ENCODE data around the gene SUMO1.
"Not testable (repeated sequence)": the region's sequence is repeated elsewhere in the genome, so short reads cannot be mapped to it uniquely, and the experiment has no call there.

SUMO1 gene

DNA sequence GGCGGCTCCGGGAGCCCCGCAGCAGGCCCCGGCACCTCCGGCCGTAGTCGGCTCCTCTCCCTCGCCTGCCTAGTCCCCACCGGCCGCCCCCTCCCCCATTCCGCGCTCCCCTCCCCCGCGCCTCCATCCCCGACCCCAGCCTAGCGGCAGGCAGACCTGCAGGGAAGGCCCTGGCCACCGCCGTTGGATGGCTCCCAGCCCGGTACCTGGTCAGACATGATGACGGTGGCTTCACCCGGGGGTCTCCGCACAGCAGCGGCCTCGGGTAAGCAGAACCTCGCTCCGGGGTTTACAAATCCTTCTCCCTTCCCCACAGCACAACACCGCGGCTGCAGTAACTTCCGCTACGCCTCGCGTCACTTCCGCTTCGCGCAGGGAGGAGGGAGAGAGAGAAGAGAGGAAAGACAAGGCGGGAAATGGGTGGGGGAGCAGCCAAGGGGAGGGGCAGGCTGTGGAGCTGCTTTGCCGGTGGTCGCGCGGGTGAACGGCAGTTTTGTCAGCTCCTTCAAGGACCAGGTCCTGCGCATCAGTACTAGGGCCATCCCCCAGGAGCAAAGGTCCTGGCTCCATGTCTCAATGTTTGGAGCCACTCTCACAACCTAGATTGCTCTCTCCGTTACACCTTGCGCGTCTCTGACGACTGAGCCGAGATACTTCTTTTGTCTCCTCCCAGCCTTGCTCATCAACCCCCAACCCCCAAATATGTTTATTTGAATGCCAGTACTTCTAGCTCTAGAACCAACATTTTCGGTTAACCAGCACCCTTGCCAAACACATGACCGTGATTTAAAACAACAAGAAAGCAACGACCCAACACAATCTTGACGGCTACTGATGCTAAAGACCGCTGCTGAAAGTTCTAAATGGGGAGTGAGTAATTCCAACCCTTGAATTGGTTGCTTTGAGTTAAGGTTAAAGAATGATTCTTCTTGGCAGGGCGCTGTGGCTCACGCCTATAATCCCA, at the start of gene SUMO1:
TSS of gene SUMO1 (minus strand) at position 364 of the 964 bp plus-strand sequence. CDS start at position 218, 146 bp downstream.
- peak; percentile 41 for FAIRE-seq

DNA sequence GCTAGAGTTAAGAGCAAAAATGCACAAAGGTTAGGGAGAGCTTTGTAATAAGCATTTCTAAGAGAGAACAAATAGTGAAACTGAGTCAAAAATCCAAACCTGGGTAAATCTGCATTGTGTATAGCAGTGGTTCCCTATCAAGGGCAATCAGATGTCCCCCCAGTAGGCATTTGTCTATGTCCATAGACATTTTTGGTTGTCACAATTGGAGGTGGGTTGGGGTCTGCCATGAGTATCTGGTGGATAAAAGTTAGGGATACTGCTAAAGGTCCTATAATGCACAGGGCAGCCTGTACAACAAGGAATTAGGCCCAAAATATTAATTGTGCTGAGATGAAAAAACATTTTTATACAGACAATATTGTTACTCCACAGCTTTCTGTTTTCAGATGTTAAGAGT, 48.2 kb upstream of the SUMO1 start:
- FAIRE-seq = no peak

DNA sequence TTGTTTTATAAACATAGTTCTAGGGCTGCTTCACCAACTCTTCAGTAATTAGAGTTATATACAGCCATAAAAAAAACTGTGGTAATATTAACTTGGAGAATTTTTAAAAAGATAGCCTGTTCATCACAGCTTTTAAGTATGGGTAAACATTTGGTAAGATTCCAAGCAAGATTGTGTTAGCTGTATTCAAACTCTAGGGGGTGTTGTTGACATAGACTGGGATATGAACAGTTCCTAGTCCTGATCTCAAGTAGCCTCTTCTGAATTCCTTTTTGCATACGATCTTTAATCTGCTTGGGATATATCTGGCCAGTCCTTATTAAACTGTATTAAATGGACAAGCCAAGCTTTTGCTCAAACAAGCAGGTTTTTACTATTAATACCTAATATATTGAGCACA, 40.5 kb upstream of the SUMO1 start:
- FAIRE-seq = peak; percentile 69

DNA sequence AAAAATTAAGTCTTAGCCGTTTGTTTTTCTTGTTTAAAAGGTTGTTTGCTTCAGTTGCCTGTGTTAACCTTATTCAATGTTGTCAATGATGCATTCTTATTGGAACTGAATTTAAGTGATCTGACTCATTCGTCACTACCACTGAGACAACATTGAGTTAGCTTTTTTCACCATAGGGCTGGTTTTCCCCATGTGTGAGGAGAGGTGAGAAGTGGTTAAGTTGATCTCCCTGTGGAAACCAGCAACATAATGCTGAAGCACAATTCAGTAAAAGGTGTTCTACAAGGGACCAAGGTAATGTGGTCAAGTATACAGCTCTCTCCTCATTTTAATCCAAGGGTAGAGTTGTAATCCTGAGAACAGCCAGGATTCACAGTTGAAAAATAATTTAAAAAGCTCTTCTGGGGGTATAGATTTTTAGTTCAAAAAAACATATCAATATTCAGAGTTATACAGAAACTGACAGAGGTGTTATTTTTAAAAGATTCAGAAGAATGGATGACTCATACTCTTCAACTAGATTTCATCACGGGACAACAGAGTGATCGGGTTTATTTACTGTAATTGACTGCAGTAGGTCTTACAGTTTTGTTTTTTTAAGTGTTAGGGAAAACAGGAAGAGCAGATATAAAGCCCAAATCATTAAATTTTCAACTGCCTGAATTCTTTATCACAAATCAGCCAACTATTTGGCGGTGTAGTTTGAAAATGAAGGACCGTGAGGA, 39.8 kb upstream of the SUMO1 start:
- FAIRE-seq = peak; percentile 17

DNA sequence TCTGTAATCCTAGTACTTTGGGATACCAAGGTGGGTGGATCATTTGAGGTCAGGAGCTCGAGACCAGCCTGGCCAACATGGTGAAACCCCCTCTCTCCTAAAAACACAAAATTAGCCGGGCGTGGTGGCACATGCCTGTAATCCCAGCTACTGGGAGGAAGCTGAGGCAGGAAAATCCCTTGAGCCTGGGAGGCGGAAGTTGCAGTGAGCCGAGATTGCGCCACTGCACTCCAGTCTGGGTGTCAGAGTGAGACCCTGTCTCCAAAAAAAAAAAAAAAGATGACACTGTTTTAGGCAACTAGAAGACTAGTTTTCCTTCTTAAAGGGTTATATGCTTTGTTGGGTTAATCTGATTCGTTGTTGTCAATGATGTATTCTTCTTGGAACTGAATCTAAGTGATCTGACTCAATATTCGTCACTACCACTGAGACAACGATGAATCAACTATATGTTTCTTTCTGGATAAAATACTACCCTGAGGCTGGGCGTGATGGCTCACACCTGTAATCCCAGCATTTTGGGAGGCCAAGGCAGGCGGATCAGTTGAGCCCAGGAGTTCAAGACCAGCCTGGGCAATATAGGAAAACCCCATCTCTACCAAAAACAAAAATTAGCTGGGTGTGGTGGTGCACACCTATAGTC, 37.8 kb upstream of the SUMO1 start:
- FAIRE-seq = not testable (repeated sequence)

DNA sequence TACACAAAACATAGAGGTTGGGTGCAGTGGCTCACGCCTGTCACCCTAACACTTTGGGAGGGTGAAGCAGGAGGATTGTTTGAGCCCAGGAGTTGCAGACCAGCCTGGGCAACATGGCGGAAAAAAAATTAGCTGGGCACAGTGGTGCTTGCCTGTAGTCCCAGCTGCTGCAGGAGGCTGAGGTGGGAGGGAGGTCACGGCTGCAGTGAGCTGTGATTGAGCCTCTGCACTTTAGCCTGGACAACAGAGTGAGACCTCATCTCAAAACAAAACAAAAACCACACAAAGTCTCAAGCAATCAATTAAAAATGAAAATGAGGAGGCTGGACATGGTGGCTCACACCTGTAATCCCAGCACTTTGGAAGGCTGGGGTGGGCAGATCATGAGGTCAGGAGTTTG, 32.1 kb upstream of the SUMO1 start:
- no peak for FAIRE-seq

DNA sequence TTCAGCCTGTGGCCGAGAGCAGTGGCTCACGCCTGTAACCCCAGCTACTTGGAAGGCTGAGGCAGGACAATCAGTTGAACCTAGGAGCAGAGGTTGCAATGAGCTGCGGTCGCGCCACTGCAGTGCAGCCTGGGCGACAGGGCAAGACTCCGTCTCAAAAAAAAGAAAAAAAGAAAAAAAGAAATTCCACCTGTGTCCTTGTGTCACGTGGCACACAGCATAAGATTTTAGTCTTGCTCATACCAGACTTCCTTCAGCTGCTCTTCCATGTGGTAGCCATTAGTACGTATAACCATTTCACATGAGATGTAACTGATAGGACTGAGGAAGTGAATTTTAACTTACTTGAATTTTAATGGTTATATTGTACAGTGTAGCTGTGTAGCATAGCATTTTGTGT, 31.2 kb upstream of the SUMO1 start:
- FAIRE-seq = no peak

DNA sequence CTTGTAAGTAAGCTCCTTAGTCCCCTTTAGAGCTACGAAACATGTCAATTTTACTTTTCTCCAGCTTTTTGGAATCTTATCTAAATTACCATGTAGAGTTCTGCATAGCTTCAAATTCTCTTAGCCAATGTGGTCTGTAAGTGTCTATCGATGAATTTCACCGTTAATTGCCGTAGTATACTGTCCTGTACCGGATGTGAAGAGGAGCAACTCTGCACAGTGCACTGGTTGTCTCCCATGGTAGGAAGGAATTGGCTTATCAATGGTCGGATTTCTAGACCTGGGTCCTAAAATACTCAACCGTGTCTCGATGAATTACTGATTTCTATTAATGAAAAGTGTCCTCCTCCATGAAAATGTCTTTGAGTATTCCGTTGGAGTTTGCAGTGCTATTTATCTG, 29.1 kb upstream of the SUMO1 start:
- FAIRE-seq = no peak

DNA sequence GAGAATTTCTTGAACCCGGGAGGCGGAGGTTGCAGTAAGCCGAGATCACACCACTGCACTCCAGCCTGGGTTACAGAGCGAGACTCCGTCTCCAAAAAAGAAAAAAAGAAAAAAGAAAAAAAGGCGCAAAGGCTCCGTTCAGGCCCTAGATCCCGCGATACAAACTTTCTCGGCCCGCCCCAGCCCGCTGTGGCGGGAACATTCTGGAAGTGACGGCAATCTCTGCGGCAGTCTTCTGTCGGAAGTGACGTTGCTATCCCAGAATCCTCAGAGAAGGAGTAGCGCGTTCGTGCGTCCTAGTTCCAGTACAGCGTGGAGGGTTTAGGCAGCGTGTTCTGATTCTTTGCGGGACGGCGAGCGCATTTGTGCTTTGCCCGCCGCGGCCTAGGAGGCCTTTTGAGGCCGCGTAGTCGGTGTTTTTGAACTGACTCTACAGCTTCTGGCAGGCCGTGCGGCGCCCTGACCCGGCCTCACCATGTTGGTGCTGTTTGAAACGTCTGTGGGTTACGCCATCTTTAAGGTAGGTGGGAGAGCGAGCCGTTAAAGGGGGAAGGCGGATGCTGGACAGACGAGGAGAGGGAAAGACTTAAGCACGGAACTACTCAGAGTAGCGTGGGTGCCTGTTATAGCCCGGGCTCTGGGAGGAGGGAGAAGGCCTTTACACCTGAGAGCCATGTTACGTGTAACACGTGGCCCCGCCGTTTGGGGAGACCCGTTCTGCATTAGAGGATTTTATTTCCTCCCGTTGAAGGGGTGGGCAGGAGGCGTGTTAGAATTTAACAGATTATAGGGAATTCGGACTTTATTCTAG, 27.3 kb upstream of the SUMO1 start, which contains the start of gene NOP58:
TSS of gene NOP58 (plus strand) at position 297 of the 811 bp plus-strand sequence. CDS start at position 476, 179 bp downstream.
- peak; percentile 65 for FAIRE-seq

DNA sequence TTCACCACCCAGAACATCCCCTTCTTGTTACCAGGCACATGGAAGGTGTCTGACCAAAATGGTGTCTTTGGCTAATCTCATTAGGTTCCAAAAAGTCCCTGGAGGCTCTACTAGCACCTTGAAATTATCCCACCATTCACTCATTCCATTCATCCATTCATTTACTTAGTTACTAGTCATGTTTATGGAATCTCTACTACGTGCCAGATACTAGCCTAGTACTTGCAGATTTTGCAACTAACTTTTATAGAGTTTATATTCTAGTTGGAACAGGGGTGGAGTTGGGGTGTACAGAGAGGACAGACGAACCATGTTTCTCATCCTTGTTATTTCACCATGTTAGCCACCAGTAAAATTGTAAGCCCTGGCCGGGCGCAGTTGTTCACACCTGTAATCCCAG, 23.1 kb upstream of the SUMO1 start:
- no peak for FAIRE-seq

DNA sequence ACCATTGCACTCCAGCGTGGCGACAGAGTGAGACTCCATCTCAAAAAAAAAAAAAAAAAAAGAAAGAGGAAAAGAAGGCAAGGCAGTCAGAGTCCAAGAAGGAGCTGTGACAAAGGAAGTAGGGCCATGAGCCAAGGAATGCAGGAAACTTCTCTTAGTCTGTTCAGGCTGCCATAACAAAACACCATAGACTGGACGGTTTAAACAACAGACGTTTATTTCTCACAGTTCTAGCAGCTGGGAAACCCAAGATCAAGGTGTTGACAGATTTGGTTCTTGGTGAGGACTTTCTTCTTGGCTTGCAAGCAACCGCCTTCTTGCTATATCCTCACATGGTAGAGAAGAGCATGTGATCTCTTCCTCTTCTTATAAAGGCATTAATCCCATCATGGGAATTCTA, 13.1 kb upstream of the SUMO1 start:
- FAIRE-seq = no peak

DNA sequence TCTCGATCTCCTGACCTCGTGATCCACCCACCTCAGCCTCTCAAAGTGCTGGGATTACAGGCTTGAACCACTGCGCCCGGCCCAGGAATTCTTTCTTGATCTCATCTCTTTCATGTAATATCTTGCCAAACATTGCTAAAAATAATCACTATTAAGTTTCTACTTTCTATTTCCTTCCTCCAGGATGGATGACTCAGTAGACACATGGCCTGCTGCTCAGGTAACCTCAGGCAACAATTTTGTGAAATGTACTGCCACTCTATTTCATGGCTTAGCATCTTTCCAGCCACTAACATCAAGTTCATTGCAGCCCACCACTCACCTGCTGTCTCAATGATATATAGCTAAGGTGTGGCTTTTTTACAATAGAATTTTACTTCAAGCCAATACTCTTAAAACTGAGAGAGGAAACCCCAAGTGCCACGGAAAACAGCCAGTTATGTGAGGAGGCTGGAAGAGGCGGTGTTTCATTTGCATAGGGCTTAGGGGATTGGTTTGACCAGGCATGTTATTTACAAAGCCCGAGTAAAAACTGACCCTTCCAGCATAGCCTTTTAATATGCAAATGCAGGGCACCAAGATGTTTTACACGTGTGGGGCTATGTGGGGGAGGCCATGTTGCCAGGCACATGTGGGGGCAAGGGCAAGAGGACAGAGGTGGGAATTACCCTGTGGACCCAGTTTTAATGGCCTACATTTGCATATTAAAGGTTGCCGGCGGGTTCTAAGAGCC, 11.3 kb upstream of the SUMO1 start:
- no peak for FAIRE-seq

DNA sequence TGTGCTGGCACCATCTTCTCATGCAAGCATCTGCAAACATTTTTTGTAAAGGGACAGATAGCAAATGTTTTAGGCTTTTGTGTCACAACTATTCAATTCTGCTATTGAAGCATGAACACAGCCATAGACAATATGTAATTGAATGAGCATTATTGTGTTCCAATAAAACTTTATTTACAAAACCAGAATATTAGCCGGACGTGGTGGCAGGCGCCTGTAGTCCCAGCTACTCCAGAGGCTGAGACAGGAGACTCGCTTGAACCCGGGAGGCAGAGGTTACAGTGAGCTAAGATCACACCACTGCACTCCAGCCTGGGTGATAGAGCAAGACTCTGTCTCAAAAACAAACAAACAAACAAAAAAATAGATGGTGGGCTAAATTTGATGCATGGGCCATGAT, 9.3 kb upstream of the SUMO1 start:
- not testable (repeated sequence) for FAIRE-seq

DNA sequence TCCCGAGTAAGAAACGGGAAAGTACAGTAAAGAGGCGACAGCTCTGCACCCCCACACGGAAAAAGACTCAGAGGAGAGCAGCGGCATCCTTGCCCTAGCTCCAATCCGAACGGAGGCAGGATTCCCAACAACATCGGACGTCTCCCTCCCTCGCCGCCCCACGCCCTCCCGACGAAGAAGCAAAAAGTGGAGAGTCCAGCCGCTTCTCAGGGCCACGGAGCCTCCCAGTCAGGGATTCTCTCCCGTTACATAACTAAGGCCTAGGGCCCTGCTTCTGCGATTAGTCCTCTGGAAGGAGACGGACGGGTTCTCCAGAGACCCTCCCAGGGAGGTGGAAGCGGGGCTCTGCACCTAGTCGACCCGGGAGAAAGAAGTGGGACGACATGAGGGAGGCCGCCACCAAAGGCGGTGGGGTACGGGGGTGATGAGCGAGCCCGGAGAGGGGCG, 587 bp downstream of the SUMO1 start:
- no peak for FAIRE-seq

DNA sequence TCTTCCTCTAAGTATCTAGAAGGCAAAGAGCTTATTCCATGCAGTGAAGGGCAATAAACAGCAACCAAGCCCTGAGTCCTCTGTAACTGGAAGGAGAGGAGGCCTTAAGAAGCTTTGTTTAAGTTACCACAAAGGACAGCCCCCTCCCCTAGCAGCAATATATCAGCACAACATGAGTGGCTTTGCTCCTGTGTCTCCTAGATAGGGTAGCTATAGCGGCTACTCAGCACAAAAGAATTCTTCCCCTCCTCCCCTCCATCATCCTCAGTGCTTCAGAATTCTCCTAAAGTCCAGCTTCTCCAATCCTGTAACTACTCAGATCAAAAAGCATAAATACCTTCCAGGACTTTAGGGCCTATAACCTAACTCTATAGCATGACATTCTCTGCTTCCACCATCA, 16.5 kb downstream of the SUMO1 start:
- no peak for FAIRE-seq

DNA sequence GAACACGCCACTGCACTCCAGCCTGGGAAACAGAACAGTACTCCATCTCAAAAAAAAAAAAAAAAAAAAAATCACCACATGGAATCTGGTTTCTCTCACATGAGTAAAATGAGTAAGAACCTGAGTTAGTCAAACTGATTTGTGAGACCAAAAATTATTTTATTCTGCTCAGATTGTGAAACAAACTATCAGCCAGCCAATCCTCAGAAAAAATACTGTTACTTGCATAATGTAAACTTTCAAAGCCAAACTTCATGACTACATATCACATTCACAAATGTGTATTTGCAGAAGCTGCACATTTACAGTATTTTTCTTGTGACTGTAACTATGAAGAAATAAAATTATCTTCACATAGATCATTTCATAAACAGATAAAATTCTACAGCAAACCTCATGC, 23.2 kb downstream of the SUMO1 start:
- no peak for FAIRE-seq

DNA sequence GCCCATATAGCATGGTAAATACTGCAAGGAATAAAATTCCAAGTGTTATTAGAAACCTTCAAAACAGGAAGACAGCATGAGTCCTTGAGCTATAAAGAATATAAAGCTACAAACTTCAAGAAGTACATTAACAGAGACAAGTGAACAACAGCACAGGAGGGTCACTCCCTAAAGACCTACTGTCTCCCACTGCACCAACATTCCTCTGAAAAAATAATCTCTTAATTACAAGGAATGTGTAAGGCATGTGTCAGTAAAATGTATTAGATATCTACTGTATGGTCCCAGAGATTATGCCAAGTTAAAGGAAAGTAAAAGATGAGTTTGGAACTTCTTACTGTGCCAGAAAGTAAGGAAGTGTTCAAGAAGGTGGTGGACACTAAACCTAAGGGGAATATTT, 29.9 kb downstream of the SUMO1 start:
- FAIRE-seq = no peak

DNA sequence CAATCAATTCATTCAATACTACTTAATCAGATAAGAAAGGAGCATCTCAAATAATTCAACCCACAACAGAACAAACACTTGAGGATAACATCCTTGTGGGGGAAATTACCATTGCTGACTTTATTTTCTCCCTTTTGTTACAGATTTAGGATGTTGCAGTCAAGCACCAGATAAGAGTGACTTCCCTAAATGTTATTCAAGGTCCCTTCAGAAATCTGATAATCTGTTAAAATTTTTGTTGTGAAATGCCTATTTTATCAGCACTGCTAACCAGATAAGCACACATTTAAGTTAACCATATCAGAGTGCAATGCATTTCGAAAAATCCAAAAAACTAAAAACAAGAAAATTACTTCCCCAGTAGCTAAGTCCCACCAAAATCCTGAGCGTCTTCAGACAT, 33.5 kb downstream of the SUMO1 start:
- no peak for FAIRE-seq

DNA sequence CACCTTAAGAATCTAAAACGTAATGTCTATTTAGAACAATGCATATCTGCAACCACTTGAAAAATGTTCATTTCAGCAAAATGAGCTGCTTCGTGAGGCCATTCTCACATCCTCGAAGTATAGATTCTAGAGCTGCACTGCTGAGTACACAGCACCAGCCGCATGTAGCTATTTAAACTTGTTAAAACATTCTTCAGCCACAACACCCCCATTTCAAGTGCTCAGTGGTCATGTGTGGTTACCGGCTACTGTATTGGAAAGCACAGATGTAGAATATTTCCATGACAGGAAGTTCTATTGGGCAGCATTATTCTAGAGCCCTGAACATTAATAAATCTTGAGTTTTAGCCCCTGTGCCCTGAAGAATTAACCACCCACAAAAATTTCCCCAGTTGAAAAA, 35.0 kb downstream of the SUMO1 start:
- no peak for FAIRE-seq

DNA sequence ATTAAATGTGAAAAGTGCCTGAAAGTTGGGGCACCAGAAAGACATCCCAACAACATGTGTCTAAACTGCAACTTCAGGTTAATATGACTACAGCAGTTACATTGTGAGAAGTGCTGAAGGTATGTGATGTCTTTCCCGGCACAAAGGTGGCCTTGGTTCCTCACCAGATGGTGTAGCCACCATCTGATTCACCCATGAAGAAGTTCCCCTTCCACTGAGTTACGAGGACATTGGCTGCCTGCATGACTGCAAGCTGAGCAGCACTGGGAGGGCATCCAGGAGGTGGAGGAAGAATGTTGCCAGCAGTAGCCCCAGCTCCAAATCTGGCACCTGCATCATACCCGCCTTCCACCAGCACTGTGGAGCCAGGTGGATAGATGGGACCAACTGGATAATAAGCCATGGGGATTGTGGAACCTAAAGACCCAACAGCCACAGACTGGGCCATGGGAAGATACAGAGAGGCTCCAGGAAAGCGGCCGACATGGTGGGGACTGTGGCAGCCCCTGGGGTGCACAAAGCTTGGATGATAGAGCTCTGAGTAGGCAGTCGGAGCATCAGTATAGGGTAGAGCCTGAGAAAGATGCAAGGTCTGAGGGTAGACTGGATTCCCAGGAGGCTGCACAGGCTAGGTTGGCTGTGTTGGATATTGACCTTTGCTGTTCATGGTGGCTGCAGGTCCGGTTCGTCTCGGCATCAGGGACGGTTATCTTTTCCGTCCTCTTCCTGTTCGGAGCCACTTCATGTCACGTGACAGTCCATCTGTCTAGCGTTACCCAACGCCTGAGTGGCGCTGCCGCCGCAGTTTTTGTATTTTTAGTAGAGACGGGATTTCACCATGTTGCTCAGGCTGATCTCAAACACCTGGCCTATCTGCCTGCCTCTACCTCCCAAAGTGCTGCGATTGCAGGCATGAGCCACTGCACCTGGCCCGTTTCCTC, 36.9 kb downstream of the SUMO1 start:
- no peak for FAIRE-seq

DNA sequence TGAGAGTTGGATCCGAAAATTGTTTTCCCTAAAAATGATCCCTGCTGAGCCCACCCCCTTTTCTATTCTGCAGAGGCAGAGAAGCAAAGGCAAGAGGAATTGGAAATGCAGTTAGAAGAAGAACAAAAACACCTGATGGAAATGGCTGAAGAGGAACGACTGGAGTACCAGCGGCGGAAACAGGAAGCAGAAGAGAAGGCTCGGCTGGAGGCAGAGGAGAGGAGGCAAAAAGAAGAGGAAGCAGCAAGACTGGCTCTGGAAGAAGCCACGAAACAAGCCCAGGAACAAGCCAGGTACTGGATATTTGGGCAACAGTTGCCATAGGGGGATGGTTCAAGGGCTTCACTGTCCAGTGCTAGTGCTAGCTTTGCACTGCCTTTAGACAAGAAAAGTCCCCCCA, 41.7 kb downstream of the SUMO1 start:
- no peak for FAIRE-seq
